Liver (tissue), 9 donors: ENCODE data around the gene PYGB. TPM values are rescaled to one million over a fixed set of nuclear protein-coding genes. Genes with fewer than 3 reads are reported as not detected.

Experiments
- DNase-seq: peaks from one replicate; pipeline ENCODE4 v3.0.0-alpha.2; 2017; ENCODE audit warnings: low spot score
- H3K27ac ChIP-seq, 2 donors: one replicate each; pipeline ENCODE4 v1.7.0; 2013; ENCODE audit warnings: inconsistent platforms in 2 of 2, low read length in 2 of 2, control low read depth in 1 of 2, low read depth in 1 of 2, mild to moderate bottlenecking in 1 of 2
- H3K27me3 ChIP-seq, 4 donors: one replicate each; pipeline versions ENCODE4 v1.6.1 to v1.7.0; 2013; ENCODE audit warnings: low read length in 3 of 4, inconsistent platforms in 1 of 4, mild to moderate bottlenecking in 1 of 4, moderate library complexity in 1 of 4; ENCODE audit not compliant: control insufficient read depth in 4 of 4, insufficient read depth in 4 of 4
- H3K36me3 ChIP-seq, 4 donors: one replicate each; pipeline versions ENCODE4 v1.6.1 to v1.7.0; 2013; ENCODE audit warnings: low read length in 3 of 4, mild to moderate bottlenecking in 3 of 4, low read depth in 1 of 4, moderate library complexity in 1 of 4; ENCODE audit not compliant: control insufficient read depth in 4 of 4, insufficient read depth in 3 of 4
- H3K4me1 ChIP-seq, 4 donors: one replicate each; pipeline versions ENCODE4 v1.6.1 to v1.7.0; 2013; ENCODE audit warnings: low read length in 3 of 4, mild to moderate bottlenecking in 3 of 4, moderate library complexity in 1 of 4; ENCODE audit not compliant: control insufficient read depth in 4 of 4, insufficient read depth in 4 of 4
- H3K4me3 ChIP-seq, 3 donors: one replicate each; pipeline versions ENCODE4 v1.6.1 to v1.7.0; 2013; ENCODE audit warnings: low read length in 3 of 3, control low read depth in 1 of 3, low read depth in 1 of 3, mild to moderate bottlenecking in 1 of 3
- H3K9ac ChIP-seq, 2 donors: one replicate each; pipeline ENCODE4 v1.7.0; 2013; ENCODE audit warnings: low read length in 2 of 2, mild to moderate bottlenecking in 2 of 2, moderate library complexity in 2 of 2, control low read depth in 1 of 2, low read depth in 1 of 2
- H3K9me3 ChIP-seq, 4 donors: one replicate each; pipeline versions ENCODE4 v1.6.1 to v1.7.0; 2013; ENCODE audit warnings: low read length in 3 of 4; ENCODE audit not compliant: control insufficient read depth in 4 of 4
- EGR1 ChIP-seq, 2 donors: IDR thresholded peaks; 2 replicates each; pipeline ENCODE4 v1.6.1; 2016 to 2018; ENCODE audit warnings: antibody characterized with exemption in 2 of 2, low read depth in 2 of 2
- FOXA2 ChIP-seq: IDR thresholded peaks from 2 replicates; pipeline ENCODE4 v1.6.1; 2016; ENCODE audit warnings: antibody characterized with exemption
- GABPA ChIP-seq, 2 donors: IDR thresholded peaks in 1 of 2; conservative IDR thresholded peaks in 1 of 2; 2 replicates each; pipeline ENCODE4 v1.6.1; 2016; ENCODE audit warnings: antibody characterized with exemption in 2 of 2, mild to moderate bottlenecking in 1 of 2, moderate library complexity in 1 of 2
- HNF4A ChIP-seq, 2 donors: conservative IDR thresholded peaks; 2 replicates each; pipeline ENCODE4 v1.6.1; 2016; ENCODE audit warnings: antibody characterized with exemption in 2 of 2, mild to moderate bottlenecking in 2 of 2
- HNF4G ChIP-seq: IDR thresholded peaks from 2 replicates; pipeline ENCODE4 v1.6.1; 2016; ENCODE audit warnings: antibody characterized with exemption
- JUND ChIP-seq, 2 donors: IDR thresholded peaks; 2 replicates each; pipeline ENCODE4 v1.6.1; 2016; ENCODE audit warnings: antibody characterized with exemption in 2 of 2
- NR2F2 ChIP-seq: IDR thresholded peaks from 2 replicates; pipeline ENCODE4 v1.6.1; 2016; ENCODE audit warnings: antibody characterized with exemption
- RAD21 ChIP-seq, 2 donors: IDR thresholded peaks; 2 replicates each; pipeline ENCODE4 v1.6.1; 2016; ENCODE audit warnings: antibody characterized with exemption in 2 of 2, mild to moderate bottlenecking in 2 of 2
- RXRA ChIP-seq, 2 donors: IDR thresholded peaks; 2 replicates each; pipeline ENCODE4 v1.6.1; 2017 to 2018; ENCODE audit warnings: antibody characterized with exemption in 2 of 2, mild to moderate bottlenecking in 1 of 2
- SP1 ChIP-seq: IDR thresholded peaks from 2 replicates; pipeline ENCODE4 v1.6.1; 2018; ENCODE audit warnings: antibody characterized with exemption, mild to moderate bottlenecking
- TAF1 ChIP-seq: conservative IDR thresholded peaks from 2 replicates; pipeline ENCODE4 v1.6.1; 2016; ENCODE audit warnings: antibody characterized with exemption, mild to moderate bottlenecking
- YY1 ChIP-seq: IDR thresholded peaks from 2 replicates; pipeline ENCODE4 v1.6.1; 2016; ENCODE audit warnings: antibody characterized with exemption, mild to moderate bottlenecking
- WGBS: extraction: QIAGEN DNeasy Blood & Tissue Kit; methylation state at CpG from one replicate; pipeline ENCODE4 v1.1.7; 2013; 5-methylcytosine and 5-hydroxymethylcytosine counted together
- polyA plus RNA-seq, 2 donors: library from polyadenylated mRNA; stranded (reverse) in 1 of 2; unstranded in 1 of 2; fragments of 200-250 nt in 1 of 2; fragments of >200 nt in 1 of 2; fragmentation: Nextera tagmentation in 1 of 2; extraction: Ambion mirVana in 1 of 2; gene quantifications; one replicate each; pipeline versions ENCODE4 v1.2.1 to v1.2.3, GENCODE V29; 2013 to 2015
- total RNA-seq, 2 donors: library from RNA; depleted of rRNA; stranded (reverse); fragments of >200 nt; gene quantifications; one replicate each; pipeline ENCODE4 v1.2.3, GENCODE V29; 2014
- TF ChIP-seq, protein P1 (sequence below): IDR thresholded peaks from 2 replicates; pipeline ENCODE4 v1.6.1; 2016; ENCODE audit warnings: antibody characterized with exemption
- TF ChIP-seq, protein P2 (sequence below): IDR thresholded peaks from 2 replicates; pipeline ENCODE4 v1.6.1; 2016; ENCODE audit warnings: antibody characterized with exemption
- TF ChIP-seq, protein P3 (sequence below): IDR thresholded peaks from 2 replicates; pipeline ENCODE4 v1.6.1; 2016; ENCODE audit warnings: antibody characterized with exemption, mild to moderate bottlenecking
- TF ChIP-seq, protein P4 (sequence below): fragments of 150-350 bp; IDR thresholded peaks from 2 replicates; pipeline ENCODE4 v1.5.1; 2017; ENCODE audit warnings: improper control_type of control experiment, low read depth, low read length; ENCODE audit not compliant: missing input control
- TF ChIP-seq, protein P5 (sequence below): IDR thresholded peaks from 2 replicates; pipeline ENCODE4 v1.6.1; 2016; ENCODE audit warnings: antibody characterized with exemption
- donor health status: healthy.
- donor health status: healthy.
- donor health status: healthy.
- donor health status: healthy.
- donor health status: healthy.

Gene PYGB
- total and polyA plus RNA-seq, 4 donors, result 3.6 to 11.7 (median 9.8) TPM

DNA sequence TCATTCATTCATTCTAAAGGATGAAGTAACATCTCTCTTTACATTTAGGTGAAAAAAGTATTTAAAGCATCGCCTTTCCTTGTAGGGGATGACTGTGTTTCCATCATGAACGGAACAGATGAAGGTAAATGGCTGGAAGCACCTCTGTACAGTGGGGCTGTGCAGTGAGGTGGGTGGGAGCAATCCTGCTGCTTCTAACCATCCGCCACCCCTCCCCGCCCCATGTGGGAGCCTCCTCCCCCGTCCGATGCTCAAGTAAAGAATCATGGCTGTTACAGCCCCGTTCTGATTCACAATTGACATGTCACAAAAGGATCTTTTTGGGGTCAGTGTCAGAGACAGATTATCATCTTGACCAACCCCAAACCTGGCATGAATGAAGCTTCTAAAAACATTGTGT, 33.1 kb upstream of the PYGB start:
- H3K9me3 ChIP-seq, result no peaks in the 10 kb centered on the region
- peaks cover 0 to 6% (median 1%) of the 10 kb centered on the region in 4 donors for H3K4me1 ChIP-seq
- peaks cover 8 to 57% (median 17%) of the 10 kb centered on the region in 4 donors for H3K36me3 ChIP-seq
- no peak overlapping the region for H3K27ac ChIP-seq
- no peaks in the 10 kb centered on the region for H3K27me3 ChIP-seq
- WGBS, result 97% methylated on average over 7 of the region's 7 CpGs
- DNase-seq, result no peak
- no peak overlapping the region for H3K4me3 ChIP-seq
- no peak overlapping the region for H3K9ac ChIP-seq
- TF ChIP-seq NR2F2 (no peak), RXRA (IDR thresholded peaks at IDR 0.05) (no peak), RAD21 (IDR thresholded peaks at IDR 0.05) (no peak), TAF1 (no peak), EGR1 (IDR thresholded peaks at IDR 0.05; ENCODE audit: low read depth in 2 of 2) (no peak), JUND (IDR thresholded peaks at IDR 0.05) (no peak), FOXA2 (no peak), HNF4G (no peak), GABPA (IDR thresholded peaks at IDR 0.05 in 1 of 2, conservative IDR thresholded peaks at IDR 0.05 in 1 of 2) (no peak), HNF4A (conservative IDR thresholded peaks at IDR 0.05) (no peak)
- TF ChIP-seq, protein P1, sequence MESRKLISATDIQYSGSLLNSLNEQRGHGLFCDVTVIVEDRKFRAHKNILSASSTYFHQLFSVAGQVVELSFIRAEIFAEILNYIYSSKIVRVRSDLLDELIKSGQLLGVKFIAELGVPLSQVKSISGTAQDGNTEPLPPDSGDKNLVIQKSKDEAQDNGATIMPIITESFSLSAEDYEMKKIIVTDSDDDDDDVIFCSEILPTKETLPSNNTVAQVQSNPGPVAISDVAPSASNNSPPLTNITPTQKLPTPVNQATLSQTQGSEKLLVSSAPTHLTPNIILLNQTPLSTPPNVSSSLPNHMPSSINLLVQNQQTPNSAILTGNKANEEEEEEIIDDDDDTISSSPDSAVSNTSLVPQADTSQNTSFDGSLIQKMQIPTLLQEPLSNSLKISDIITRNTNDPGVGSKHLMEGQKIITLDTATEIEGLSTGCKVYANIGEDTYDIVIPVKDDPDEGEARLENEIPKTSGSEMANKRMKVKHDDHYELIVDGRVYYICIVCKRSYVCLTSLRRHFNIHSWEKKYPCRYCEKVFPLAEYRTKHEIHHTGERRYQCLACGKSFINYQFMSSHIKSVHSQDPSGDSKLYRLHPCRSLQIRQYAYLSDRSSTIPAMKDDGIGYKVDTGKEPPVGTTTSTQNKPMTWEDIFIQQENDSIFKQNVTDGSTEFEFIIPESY, result no peak
- TF ChIP-seq, protein P2, sequence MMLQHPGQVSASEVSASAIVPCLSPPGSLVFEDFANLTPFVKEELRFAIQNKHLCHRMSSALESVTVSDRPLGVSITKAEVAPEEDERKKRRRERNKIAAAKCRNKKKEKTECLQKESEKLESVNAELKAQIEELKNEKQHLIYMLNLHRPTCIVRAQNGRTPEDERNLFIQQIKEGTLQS, result no peak
- TF ChIP-seq, protein P3, sequence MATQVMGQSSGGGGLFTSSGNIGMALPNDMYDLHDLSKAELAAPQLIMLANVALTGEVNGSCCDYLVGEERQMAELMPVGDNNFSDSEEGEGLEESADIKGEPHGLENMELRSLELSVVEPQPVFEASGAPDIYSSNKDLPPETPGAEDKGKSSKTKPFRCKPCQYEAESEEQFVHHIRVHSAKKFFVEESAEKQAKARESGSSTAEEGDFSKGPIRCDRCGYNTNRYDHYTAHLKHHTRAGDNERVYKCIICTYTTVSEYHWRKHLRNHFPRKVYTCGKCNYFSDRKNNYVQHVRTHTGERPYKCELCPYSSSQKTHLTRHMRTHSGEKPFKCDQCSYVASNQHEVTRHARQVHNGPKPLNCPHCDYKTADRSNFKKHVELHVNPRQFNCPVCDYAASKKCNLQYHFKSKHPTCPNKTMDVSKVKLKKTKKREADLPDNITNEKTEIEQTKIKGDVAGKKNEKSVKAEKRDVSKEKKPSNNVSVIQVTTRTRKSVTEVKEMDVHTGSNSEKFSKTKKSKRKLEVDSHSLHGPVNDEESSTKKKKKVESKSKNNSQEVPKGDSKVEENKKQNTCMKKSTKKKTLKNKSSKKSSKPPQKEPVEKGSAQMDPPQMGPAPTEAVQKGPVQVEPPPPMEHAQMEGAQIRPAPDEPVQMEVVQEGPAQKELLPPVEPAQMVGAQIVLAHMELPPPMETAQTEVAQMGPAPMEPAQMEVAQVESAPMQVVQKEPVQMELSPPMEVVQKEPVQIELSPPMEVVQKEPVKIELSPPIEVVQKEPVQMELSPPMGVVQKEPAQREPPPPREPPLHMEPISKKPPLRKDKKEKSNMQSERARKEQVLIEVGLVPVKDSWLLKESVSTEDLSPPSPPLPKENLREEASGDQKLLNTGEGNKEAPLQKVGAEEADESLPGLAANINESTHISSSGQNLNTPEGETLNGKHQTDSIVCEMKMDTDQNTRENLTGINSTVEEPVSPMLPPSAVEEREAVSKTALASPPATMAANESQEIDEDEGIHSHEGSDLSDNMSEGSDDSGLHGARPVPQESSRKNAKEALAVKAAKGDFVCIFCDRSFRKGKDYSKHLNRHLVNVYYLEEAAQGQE, result no peak
- TF ChIP-seq, protein P4, sequence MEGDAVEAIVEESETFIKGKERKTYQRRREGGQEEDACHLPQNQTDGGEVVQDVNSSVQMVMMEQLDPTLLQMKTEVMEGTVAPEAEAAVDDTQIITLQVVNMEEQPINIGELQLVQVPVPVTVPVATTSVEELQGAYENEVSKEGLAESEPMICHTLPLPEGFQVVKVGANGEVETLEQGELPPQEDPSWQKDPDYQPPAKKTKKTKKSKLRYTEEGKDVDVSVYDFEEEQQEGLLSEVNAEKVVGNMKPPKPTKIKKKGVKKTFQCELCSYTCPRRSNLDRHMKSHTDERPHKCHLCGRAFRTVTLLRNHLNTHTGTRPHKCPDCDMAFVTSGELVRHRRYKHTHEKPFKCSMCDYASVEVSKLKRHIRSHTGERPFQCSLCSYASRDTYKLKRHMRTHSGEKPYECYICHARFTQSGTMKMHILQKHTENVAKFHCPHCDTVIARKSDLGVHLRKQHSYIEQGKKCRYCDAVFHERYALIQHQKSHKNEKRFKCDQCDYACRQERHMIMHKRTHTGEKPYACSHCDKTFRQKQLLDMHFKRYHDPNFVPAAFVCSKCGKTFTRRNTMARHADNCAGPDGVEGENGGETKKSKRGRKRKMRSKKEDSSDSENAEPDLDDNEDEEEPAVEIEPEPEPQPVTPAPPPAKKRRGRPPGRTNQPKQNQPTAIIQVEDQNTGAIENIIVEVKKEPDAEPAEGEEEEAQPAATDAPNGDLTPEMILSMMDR, result no peak

DNA sequence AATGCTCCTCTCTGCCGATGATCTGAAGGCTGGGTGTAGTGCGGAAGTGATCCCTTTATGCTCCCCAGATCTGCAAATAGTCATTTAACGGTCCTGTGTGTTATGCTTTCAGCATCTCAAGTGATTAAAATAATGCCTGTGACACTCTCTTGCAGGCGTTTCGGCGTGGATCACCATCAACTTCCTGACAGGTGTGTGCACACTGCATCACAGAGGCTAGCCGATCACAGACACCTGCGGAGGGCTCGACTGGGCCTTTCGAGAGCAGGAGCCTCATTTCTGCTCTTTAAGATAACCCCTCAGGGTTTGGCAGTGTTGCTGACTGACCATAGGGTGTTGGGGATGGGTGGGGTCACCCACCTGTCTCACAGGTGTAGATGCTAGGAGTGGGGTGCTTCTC, 32.4 kb upstream of the PYGB start:
- Histone ChIP-seq H3K9me3 (no peaks in the 10 kb centered on the region), H3K27me3 (no peaks in the 10 kb centered on the region), H3K27ac (no peak overlapping the region), H3K4me1 (peaks cover 0 to 6% (median 2%) of the 10 kb centered on the region in 4 donors), H3K36me3 (peaks cover 8 to 55% (median 15%) of the 10 kb centered on the region in 4 donors), H3K9ac (no peak overlapping the region), H3K4me3 (no peak overlapping the region)
- DNase-seq, result no peak
- WGBS, result 97% methylated on average over 10 of the region's 10 CpGs
- TF ChIP-seq HNF4A (conservative IDR thresholded peaks at IDR 0.05) (no peak), YY1 (no peak), EGR1 (IDR thresholded peaks at IDR 0.05; ENCODE audit: low read depth in 2 of 2) (no peak), RXRA (IDR thresholded peaks at IDR 0.05) (no peak), TAF1 (no peak), SP1 (no peak), NR2F2 (no peak)
- TF ChIP-seq, protein P3, result no peak
- TF ChIP-seq, protein P4, result no peak
- TF ChIP-seq, protein P5, sequence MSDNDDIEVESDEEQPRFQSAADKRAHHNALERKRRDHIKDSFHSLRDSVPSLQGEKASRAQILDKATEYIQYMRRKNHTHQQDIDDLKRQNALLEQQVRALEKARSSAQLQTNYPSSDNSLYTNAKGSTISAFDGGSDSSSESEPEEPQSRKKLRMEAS, result no peak
